CD4-positive, alpha-beta T cell (primary cell): Measurements from ENCODE around the gene TOMT. TPM values are rescaled to one million over a fixed set of nuclear protein-coding genes. Genes with fewer than 3 reads are reported as not detected.

Experiments used
- ATAC-seq: fragments of 200-7000 bp; cut with Tn5 transposase; one replicate; pipeline ENCODE4 v1.10.0; 2022; ENCODE audit warnings: mild to moderate bottlenecking; ENCODE audit not compliant: poor library complexity
- CTCF ChIA-PET: fragments of 350-600 bp; sonication (Branson Sonifier 250); formaldehyde crosslinking; loops from one replicate; lab custom pipeline; 2021; ENCODE audit warnings: antibody characterized with exemption, inconsistent platforms; lab: Charles Lee
- POLR2A ChIA-PET: fragments of 350-600 bp; sonication (Branson Sonifier 250); formaldehyde crosslinking; loops from one replicate; lab custom pipeline; 2021; ENCODE audit warnings: antibody characterized with exemption, inconsistent platforms; lab: Charles Lee
- DNase-seq, 14 experiments: peaks; one replicate each; pipeline ENCODE4 v3.0.0-alpha.2; 2013 to 2020; ENCODE audit warnings: mixed read lengths in 2 of 14
- H3K27ac ChIP-seq, 2 donors: one replicate each; pipeline versions ENCODE4 v1.5.1 to v1.7.0; 2013; ENCODE audit warnings: low read length in 2 of 2, low read depth in 1 of 2, mild to moderate bottlenecking in 1 of 2
- H3K27me3 ChIP-seq, 2 experiments: 1 replicate in 1 of 2; 2 replicates in 1 of 2; pipeline versions ENCODE4 v1.6.1 to v1.7.0; 2013; ENCODE audit warnings: low read length in 2 of 2, control low read depth in 1 of 2, mild to moderate bottlenecking in 1 of 2, moderate library complexity in 1 of 2; ENCODE audit not compliant: insufficient read depth in 2 of 2, control insufficient read depth in 1 of 2
- H3K36me3 ChIP-seq: one replicate; pipeline ENCODE4 v1.6.1; 2013; ENCODE audit warnings: low read length, control low read depth; ENCODE audit not compliant: insufficient read depth
- H3K4me1 ChIP-seq: one replicate; pipeline ENCODE4 v1.6.1; 2013; ENCODE audit warnings: low read length, control low read depth; ENCODE audit not compliant: insufficient read depth
- H3K4me3 ChIP-seq: one replicate; pipeline ENCODE4 v1.5.1; 2013; ENCODE audit warnings: mild to moderate bottlenecking, low read length, moderate library complexity
- H3K9me3 ChIP-seq, 2 experiments: 1 replicate in 1 of 2; 2 replicates in 1 of 2; pipeline versions ENCODE4 v1.6.1 to v1.7.0; 2013; ENCODE audit warnings: low read length in 2 of 2, mild to moderate bottlenecking in 2 of 2, control low read depth in 1 of 2, moderate library complexity in 1 of 2; ENCODE audit not compliant: control insufficient read depth in 1 of 2, insufficient read depth in 1 of 2
- H3K27ac Mint-ChIP-seq: one replicate; pipeline ENCODE4 v1.8.0; 2020; ENCODE audit warnings: mixed read lengths
- H3K27me3 Mint-ChIP-seq: one replicate; pipeline ENCODE4 v1.8.0; 2021; ENCODE audit warnings: mixed read lengths
- H3K36me3 Mint-ChIP-seq: one replicate; pipeline ENCODE4 v1.8.0; 2021; ENCODE audit warnings: low read depth, mixed read lengths
- H3K4me1 Mint-ChIP-seq: one replicate; pipeline ENCODE4 v1.8.0; 2021; ENCODE audit warnings: low read depth, mixed read lengths
- H3K4me3 Mint-ChIP-seq: one replicate; pipeline ENCODE4 v1.8.0; 2020; ENCODE audit warnings: mild to moderate bottlenecking, mixed read lengths
- H3K9me3 Mint-ChIP-seq: one replicate; pipeline ENCODE4 v1.8.0; 2020; ENCODE audit warnings: mixed read lengths
- intact Hi-C, 2 experiments: fragments of 100-400 bp; cut with DNase I in 1 of 2; cut with micrococcal nuclease in 1 of 2; formaldehyde crosslinking; loops; one replicate each; pipeline versions ENCODE4 v1.15.1 to v1.9.0; 2023 to 2025; cut with DNase I, micrococcal nuclease
- total RNA-seq, 174 experiments: library from RNA in 2 of 174; stranded (reverse) in 2 of 174; gene quantifications; one replicate each; pipeline ENCODE4 v1.2.3 and lab custom pipeline; 2021 to 2026
- TF ChIP-seq, protein P1 (sequence below): fragments of 200-600 bp; IDR thresholded peaks from one replicate; pipeline ENCODE4 v1.8.0; 2022; ENCODE audit warnings: antibody characterized with exemption, mild to moderate bottlenecking

TOMT gene
- total RNA-seq, 2 experiments from 2014 or later, result not detected

- CTCF ChIA-PET, result interaction anchor here (0.6 kb wide), 1 partner anchor 137 kb away, joined by 3 read pairs; no protein-coding TSS in a partner anchor
These were observed 13.5 kb downstream of the TOMT start for GRCh38 chr11:72119198-72119597.

DNA sequence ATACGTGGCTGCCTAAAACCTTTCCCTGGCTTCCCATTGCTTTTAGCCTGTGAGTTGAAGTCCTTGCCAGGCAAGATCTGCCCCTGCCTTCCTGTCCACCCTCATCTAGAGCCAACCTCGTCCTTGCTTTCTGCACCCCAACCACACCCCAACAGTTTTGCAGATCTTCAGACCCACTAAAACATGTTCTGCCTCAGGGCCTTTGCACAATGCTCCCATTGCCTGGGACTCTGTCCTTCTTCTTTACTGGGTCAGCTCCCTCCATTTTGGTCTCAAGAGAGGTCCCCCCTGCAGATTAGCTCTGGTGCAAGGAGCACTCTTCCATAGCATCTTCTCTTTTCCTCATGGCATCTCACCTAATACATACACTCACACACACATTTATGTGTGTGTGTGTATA is 15.2 kb downstream of the TOMT start:
- H3K27ac Mint-ChIP-seq, result no peak overlapping the region
- Histone ChIP-seq H3K4me1 (no peaks in the 10 kb centered on the region), H3K27ac (no peak overlapping the region), H3K27me3 (no peaks in the 10 kb centered on the region), H3K36me3 (no peaks in the 10 kb centered on the region), H3K9me3 (no peaks in the 10 kb centered on the region), H3K4me3 (no peak overlapping the region)
- DNase-seq, result no peak
- ChIA-PET CTCF (no interaction called here), POLR2A (no interaction called here)
- TF ChIP-seq, protein P1, sequence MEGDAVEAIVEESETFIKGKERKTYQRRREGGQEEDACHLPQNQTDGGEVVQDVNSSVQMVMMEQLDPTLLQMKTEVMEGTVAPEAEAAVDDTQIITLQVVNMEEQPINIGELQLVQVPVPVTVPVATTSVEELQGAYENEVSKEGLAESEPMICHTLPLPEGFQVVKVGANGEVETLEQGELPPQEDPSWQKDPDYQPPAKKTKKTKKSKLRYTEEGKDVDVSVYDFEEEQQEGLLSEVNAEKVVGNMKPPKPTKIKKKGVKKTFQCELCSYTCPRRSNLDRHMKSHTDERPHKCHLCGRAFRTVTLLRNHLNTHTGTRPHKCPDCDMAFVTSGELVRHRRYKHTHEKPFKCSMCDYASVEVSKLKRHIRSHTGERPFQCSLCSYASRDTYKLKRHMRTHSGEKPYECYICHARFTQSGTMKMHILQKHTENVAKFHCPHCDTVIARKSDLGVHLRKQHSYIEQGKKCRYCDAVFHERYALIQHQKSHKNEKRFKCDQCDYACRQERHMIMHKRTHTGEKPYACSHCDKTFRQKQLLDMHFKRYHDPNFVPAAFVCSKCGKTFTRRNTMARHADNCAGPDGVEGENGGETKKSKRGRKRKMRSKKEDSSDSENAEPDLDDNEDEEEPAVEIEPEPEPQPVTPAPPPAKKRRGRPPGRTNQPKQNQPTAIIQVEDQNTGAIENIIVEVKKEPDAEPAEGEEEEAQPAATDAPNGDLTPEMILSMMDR, result no peak
- no peaks in the 10 kb centered on the region for H3K4me1 Mint-ChIP-seq
- no peak overlapping the region for H3K4me3 Mint-ChIP-seq
- no peaks in the 10 kb centered on the region for H3K36me3 Mint-ChIP-seq
- ATAC-seq, result no peak
- H3K9me3 Mint-ChIP-seq, result no peaks in the 10 kb centered on the region
- H3K27me3 Mint-ChIP-seq, result peaks cover 25% of the 10 kb centered on the region
- intact Hi-C loops, result no loop called here

More at GRCh38 chr11:72119198-72119597, 13.5 kb downstream of the TOMT start:
- intact Hi-C loops, result loop anchor here (10.0 kb wide), 2 partner anchors 106 to 676 kb away; partner anchors contain the start of genes INPPL1 (in 1 of the 2) and STARD10 (in 1 of the 2)
- H3K36me3 Mint-ChIP-seq, result no peaks in the 10 kb centered on the region
- no peak overlapping the region for H3K4me3 ChIP-seq
- TF ChIP-seq, protein P1, result no peak
- no peaks in the 10 kb centered on the region for H3K9me3 ChIP-seq
- no peak overlapping the region for H3K27ac ChIP-seq
- H3K4me1 Mint-ChIP-seq, result no peaks in the 10 kb centered on the region
- no peaks in the 10 kb centered on the region for H3K9me3 Mint-ChIP-seq
- H3K4me3 Mint-ChIP-seq, result no peak overlapping the region
- H3K36me3 ChIP-seq, result no peaks in the 10 kb centered on the region
- no peaks in the 10 kb centered on the region for H3K4me1 ChIP-seq
- no peak overlapping the region for H3K27ac Mint-ChIP-seq
- POLR2A ChIA-PET, result no interaction called here
- no peaks in the 10 kb centered on the region for H3K27me3 ChIP-seq
- no peak for DNase-seq
- ATAC-seq, result no peak
- peaks cover 25% of the 10 kb centered on the region for H3K27me3 Mint-ChIP-seq

DNA sequence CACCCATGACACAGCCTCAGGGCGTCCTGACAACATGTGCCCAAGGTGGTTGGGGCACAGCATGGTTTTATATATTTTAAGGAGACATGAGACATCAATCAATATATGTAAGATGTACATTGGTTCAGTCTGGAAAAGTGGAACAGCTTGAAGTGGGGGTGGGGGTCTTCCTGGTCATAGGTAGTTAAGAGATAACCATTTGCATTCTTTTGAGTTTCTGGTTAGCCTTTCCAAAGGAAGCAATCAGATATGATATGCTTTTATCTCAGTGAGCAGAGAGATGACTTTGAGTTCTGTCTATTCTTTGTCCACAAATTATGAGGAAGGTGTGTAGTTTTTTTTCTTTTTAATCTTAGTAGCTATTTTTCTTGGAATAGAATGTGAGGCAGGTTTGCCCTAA is 16.9 kb downstream of the TOMT start:
- no peaks in the 10 kb centered on the region for H3K4me1 Mint-ChIP-seq
- no peak for ATAC-seq
- H3K4me1 ChIP-seq, result no peaks in the 10 kb centered on the region
- no peaks in the 10 kb centered on the region for H3K9me3 Mint-ChIP-seq
- no peak overlapping the region for H3K4me3 ChIP-seq
- no peak for DNase-seq
- H3K36me3 ChIP-seq, result no peaks in the 10 kb centered on the region
- TF ChIP-seq, protein P1, result no peak
- H3K27me3 ChIP-seq, result no peaks in the 10 kb centered on the region
- no peak overlapping the region for H3K27ac ChIP-seq
- H3K36me3 Mint-ChIP-seq, result no peaks in the 10 kb centered on the region
- H3K9me3 ChIP-seq, result no peaks in the 10 kb centered on the region
- intact Hi-C loops, result no loop called here
- no peak overlapping the region for H3K4me3 Mint-ChIP-seq
- ChIA-PET CTCF (no interaction called here), POLR2A (no interaction called here)
- H3K27me3 Mint-ChIP-seq, result peaks cover 25% of the 10 kb centered on the region
- no peak overlapping the region for H3K27ac Mint-ChIP-seq
